HL-60 (cell line): ENCODE measurements around the gene PPP1R16B.

ENCODE experiments used
- DNase-seq, 2 experiments: peaks; one replicate each; pipeline ENCODE4 v3.0.0-alpha.2; 2010 to 2020; ENCODE audit warnings: low read depth in 1 of 2, low spot score in 1 of 2
- H3K27ac ChIP-seq: fragments of 250-450 bp; sonication (Bioruptor Pico); replicated peaks from 2 replicates; pipeline ENCODE4 v1.5.1; 2020; ENCODE audit warnings: mild to moderate bottlenecking, moderate library complexity
- H3K27me3 ChIP-seq: fragments of 250-450 bp; sonication (Bioruptor Pico); 2 replicates; pipeline ENCODE4 v1.5.1; 2021; ENCODE audit warnings: mild to moderate bottlenecking, moderate library complexity; ENCODE audit not compliant: insufficient read depth, poor library complexity, severe bottlenecking
- H3K4me3 ChIP-seq: replicated peaks from 2 replicates; pipeline ENCODE4 v1.5.1; 2011; ENCODE audit warnings: mild to moderate bottlenecking, control low read depth, low read length; ENCODE audit not compliant: insufficient read depth
- GABPA ChIP-seq: IDR thresholded peaks from 2 replicates; pipeline ENCODE4 v1.6.1; 2012; ENCODE audit warnings: low read depth
- POLR2AphosphoS5 ChIP-seq: IDR thresholded peaks from 2 replicates; pipeline ENCODE4 v1.6.1; 2012; ENCODE audit warnings: low read depth
- SPI1 ChIP-seq: IDR thresholded peaks from 2 replicates; pipeline ENCODE4 v1.6.1; 2012; ENCODE audit warnings: low read depth, mild to moderate bottlenecking, borderline replicate concordance
- TF ChIP-seq, protein P1 (sequence below): IDR thresholded peaks from 2 replicates; pipeline ENCODE4 v1.6.1; 2012; ENCODE audit warnings: low read depth; ENCODE audit not compliant: insufficient replicate concordance
- TF ChIP-seq, protein P2 (sequence below): IDR thresholded peaks from one replicate; pipeline ENCODE4 v1.5.1; 2011; ENCODE audit warnings: low read length, control low read depth, inconsistent platforms; ENCODE audit not compliant: insufficient read depth

PPP1R16B gene

DNA sequence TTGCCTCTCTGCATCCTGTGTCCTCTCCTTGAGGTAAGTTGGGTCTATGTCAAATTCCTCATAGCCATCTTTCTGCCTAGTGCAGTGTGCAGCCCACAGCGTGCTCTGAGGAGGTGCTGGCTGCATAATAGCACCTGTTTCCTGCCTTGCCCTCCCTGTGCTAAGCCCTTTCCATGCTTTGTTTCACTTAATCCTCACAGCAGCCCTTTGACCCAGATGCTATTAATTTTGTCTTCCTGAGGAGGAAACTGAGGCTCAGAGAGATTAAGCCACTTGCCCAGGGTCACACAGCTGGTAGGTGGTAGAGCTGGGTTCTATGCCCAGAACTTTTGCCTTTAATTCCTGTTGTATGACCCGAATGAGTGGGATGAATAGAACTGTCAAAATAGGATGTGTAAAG, 134.2 kb downstream of the PPP1R16B start:
- no peak overlapping the region for H3K27ac ChIP-seq
- TF ChIP-seq, protein P1, sequence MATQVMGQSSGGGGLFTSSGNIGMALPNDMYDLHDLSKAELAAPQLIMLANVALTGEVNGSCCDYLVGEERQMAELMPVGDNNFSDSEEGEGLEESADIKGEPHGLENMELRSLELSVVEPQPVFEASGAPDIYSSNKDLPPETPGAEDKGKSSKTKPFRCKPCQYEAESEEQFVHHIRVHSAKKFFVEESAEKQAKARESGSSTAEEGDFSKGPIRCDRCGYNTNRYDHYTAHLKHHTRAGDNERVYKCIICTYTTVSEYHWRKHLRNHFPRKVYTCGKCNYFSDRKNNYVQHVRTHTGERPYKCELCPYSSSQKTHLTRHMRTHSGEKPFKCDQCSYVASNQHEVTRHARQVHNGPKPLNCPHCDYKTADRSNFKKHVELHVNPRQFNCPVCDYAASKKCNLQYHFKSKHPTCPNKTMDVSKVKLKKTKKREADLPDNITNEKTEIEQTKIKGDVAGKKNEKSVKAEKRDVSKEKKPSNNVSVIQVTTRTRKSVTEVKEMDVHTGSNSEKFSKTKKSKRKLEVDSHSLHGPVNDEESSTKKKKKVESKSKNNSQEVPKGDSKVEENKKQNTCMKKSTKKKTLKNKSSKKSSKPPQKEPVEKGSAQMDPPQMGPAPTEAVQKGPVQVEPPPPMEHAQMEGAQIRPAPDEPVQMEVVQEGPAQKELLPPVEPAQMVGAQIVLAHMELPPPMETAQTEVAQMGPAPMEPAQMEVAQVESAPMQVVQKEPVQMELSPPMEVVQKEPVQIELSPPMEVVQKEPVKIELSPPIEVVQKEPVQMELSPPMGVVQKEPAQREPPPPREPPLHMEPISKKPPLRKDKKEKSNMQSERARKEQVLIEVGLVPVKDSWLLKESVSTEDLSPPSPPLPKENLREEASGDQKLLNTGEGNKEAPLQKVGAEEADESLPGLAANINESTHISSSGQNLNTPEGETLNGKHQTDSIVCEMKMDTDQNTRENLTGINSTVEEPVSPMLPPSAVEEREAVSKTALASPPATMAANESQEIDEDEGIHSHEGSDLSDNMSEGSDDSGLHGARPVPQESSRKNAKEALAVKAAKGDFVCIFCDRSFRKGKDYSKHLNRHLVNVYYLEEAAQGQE = no peak
- TF ChIP-seq SPI1 = no peak
- no peak for TF ChIP-seq POLR2AphosphoS5
- TF ChIP-seq, protein P2, sequence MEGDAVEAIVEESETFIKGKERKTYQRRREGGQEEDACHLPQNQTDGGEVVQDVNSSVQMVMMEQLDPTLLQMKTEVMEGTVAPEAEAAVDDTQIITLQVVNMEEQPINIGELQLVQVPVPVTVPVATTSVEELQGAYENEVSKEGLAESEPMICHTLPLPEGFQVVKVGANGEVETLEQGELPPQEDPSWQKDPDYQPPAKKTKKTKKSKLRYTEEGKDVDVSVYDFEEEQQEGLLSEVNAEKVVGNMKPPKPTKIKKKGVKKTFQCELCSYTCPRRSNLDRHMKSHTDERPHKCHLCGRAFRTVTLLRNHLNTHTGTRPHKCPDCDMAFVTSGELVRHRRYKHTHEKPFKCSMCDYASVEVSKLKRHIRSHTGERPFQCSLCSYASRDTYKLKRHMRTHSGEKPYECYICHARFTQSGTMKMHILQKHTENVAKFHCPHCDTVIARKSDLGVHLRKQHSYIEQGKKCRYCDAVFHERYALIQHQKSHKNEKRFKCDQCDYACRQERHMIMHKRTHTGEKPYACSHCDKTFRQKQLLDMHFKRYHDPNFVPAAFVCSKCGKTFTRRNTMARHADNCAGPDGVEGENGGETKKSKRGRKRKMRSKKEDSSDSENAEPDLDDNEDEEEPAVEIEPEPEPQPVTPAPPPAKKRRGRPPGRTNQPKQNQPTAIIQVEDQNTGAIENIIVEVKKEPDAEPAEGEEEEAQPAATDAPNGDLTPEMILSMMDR = no peak
- TF ChIP-seq GABPA = no peak
- no peak overlapping the region for H3K4me3 ChIP-seq
- DNase-seq = no peak
- no peaks in the 10 kb centered on the region for H3K27me3 ChIP-seq

DNA sequence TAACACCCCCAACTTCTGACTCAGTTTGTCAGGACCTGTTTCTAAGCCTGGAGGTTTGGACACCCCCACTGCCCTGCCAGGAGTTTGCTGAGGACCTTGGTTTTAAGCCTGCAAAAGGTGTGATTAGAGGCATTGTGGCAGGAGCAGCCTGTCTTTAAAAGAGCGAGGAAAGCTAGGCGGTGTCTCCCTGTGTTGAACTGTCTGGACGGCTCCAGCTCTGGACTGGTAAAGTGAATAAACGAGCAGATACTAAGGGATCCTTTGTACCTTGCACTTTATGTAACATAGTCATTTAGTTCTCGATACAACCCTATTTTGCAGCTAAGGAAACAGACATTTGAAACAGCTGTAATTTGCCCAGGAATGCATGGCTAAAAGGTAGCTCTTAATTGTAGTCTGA, 135.1 kb downstream of the PPP1R16B start:
- TF ChIP-seq POLR2AphosphoS5 (no peak), GABPA (no peak), SPI1 (no peak)
- TF ChIP-seq, protein P2 = no peak
- TF ChIP-seq, protein P1 = no peak
- Histone ChIP-seq H3K27me3 (no peaks in the 10 kb centered on the region), H3K4me3 (no peak overlapping the region), H3K27ac (no peak overlapping the region)
- no peak for DNase-seq

DNA sequence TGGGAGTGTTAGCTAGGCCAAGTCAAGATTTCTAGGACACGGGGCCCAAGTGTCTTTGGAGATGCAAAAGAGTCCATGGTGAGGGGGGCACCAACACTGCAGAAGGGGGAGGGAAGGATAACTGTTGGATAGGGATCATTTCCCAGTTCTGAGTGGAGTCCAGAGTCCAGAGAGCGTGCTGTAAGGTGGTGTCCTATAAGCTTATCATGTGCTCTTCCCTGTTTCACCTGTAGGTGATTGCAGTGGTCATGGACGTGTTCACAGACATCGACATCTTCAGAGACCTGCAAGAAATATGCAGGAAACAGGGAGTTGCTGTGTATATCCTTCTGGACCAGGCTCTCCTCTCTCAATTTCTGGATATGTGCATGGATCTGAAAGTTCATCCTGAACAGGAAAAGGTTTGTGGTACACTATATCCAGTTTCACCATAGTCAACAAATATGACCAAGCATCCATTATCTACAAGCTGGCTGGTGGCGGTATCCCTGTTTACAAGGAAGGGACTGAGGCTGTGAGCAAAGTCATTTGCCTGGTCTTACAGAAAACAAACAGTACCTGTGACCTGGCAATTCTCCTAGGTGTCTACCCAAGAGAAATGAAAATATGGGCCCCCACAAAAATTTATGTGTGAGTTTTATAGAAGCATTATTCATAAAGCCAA, 136.4 kb downstream of the PPP1R16B start:
- Histone ChIP-seq H3K27me3 (no peaks in the 10 kb centered on the region), H3K4me3 (no peak overlapping the region), H3K27ac (no peak overlapping the region)
- DNase-seq = no peak
- TF ChIP-seq SPI1 (no peak), POLR2AphosphoS5 (no peak), GABPA (no peak)
- TF ChIP-seq, protein P2 = no peak
- TF ChIP-seq, protein P1 = no peak
